CD14-positive monocyte (primary cell): Measurements from ENCODE around the gene CPLANE1. TPM values are rescaled to one million over a fixed set of nuclear protein-coding genes. Genes with fewer than 3 reads are reported as not detected.

ENCODE experiments used
- DNase-seq, 3 donors: peaks; one replicate each; pipeline ENCODE4 v3.0.0-alpha.2; 2011 to 2022
- H2AFZ ChIP-seq: 2 replicates; pipeline ENCODE4 v1.6.0; 2012; ENCODE audit warnings: mild to moderate bottlenecking, low read depth, low read length, inconsistent platforms; ENCODE audit not compliant: insufficient read depth, poor library complexity, severe bottlenecking
- H3K27ac ChIP-seq, 2 donors: 1 replicate in 1 of 2; 2 replicates in 1 of 2; pipeline ENCODE4 v1.5.1; 2012 to 2013; ENCODE audit warnings: low read length in 2 of 2, control low read depth in 1 of 2, inconsistent platforms in 1 of 2, low read depth in 1 of 2, mild to moderate bottlenecking in 1 of 2
- H3K27me3 ChIP-seq, 2 donors: one replicate each; pipeline versions ENCODE4 v1.6.0 to v1.6.1; 2011 to 2013; ENCODE audit warnings: low read length in 2 of 2; ENCODE audit not compliant: control insufficient read depth in 2 of 2, insufficient read depth in 2 of 2
- H3K36me3 ChIP-seq, 2 donors: replicated peaks in 1 of 2; 1 replicate in 1 of 2; 2 replicates in 1 of 2; pipeline versions ENCODE4 v1.5.1 to v1.6.1; 2012 to 2013; ENCODE audit warnings: low read length in 2 of 2, control low read depth in 1 of 2, inconsistent platforms in 1 of 2, mild to moderate bottlenecking in 1 of 2; ENCODE audit not compliant: insufficient read depth in 2 of 2, control insufficient read depth in 1 of 2
- H3K4me1 ChIP-seq, 2 donors: 1 replicate in 1 of 2; 2 replicates in 1 of 2; pipeline versions ENCODE4 v1.5.1 to v1.6.1; 2012 to 2013; ENCODE audit warnings: low read length in 2 of 2, control low read depth in 1 of 2, inconsistent platforms in 1 of 2, mild to moderate bottlenecking in 1 of 2, moderate library complexity in 1 of 2; ENCODE audit not compliant: insufficient read depth in 2 of 2, control insufficient read depth in 1 of 2
- H3K4me2 ChIP-seq: replicated peaks from 2 replicates; pipeline ENCODE3; 2012; ENCODE audit warnings: low read length, moderate library complexity, mild to moderate bottlenecking; ENCODE audit not compliant: poor library complexity, severe bottlenecking; ENCODE audit errors: extremely low read depth
- H3K4me3 ChIP-seq, 3 experiments: fragments of 200-600 bp in 1 of 3; sonication (generic) in 1 of 3; replicated peaks in 1 of 3; 1 replicate in 2 of 3; 2 replicates in 1 of 3; pipeline ENCODE4 v1.5.1; 2011 to 2013; ENCODE audit warnings: low read length in 3 of 3, mild to moderate bottlenecking in 3 of 3, control low read depth in 2 of 3, low read depth in 2 of 3, inconsistent platforms in 1 of 3, moderate library complexity in 1 of 3
- H3K79me2 ChIP-seq: 2 replicates; pipeline ENCODE4 v1.6.0; 2012; ENCODE audit warnings: mild to moderate bottlenecking, control low read depth, inconsistent platforms, low read length, moderate library complexity; ENCODE audit not compliant: insufficient read depth
- H3K9ac ChIP-seq: 2 replicates; pipeline ENCODE4 v1.6.0; 2017; ENCODE audit warnings: low read length, mild to moderate bottlenecking; ENCODE audit not compliant: insufficient read depth, poor library complexity, severe bottlenecking
- H3K9me3 ChIP-seq, 2 donors: replicated peaks in 1 of 2; 1 replicate in 1 of 2; 2 replicates in 1 of 2; pipeline versions ENCODE4 v1.5.1 to v1.6.1; 2012 to 2013; ENCODE audit warnings: low read length in 2 of 2, control low read depth in 1 of 2; ENCODE audit not compliant: control insufficient read depth in 1 of 2, insufficient read depth in 1 of 2
- H4K20me1 ChIP-seq: 2 replicates; pipeline ENCODE4 v1.6.0; 2012; ENCODE audit warnings: mild to moderate bottlenecking, low read length, control low read depth, moderate library complexity; ENCODE audit not compliant: insufficient read depth
- H3K27ac Mint-ChIP-seq, 7 donors: one replicate each; pipeline ENCODE4 v1.8.0; 2020; ENCODE audit warnings: mild to moderate bottlenecking in 7 of 7, mixed read lengths in 7 of 7, moderate library complexity in 6 of 7, inconsistent platforms in 2 of 7
- H3K27me3 Mint-ChIP-seq, 3 donors: one replicate each; pipeline ENCODE4 v1.8.0; 2021 to 2022; ENCODE audit warnings: low read depth in 3 of 3, mild to moderate bottlenecking in 3 of 3, mixed read lengths in 3 of 3, moderate library complexity in 3 of 3, inconsistent platforms in 1 of 3
- H3K36me3 Mint-ChIP-seq, 2 donors: one replicate each; pipeline ENCODE4 v1.8.0; 2020; ENCODE audit warnings: mixed read lengths in 2 of 2, inconsistent platforms in 1 of 2, mild to moderate bottlenecking in 1 of 2
- H3K4me1 Mint-ChIP-seq: one replicate; pipeline ENCODE4 v1.8.0; 2020; ENCODE audit warnings: mild to moderate bottlenecking, mixed read lengths
- H3K4me3 Mint-ChIP-seq, 2 donors: one replicate each; pipeline ENCODE4 v1.8.0; 2020; ENCODE audit warnings: mild to moderate bottlenecking in 2 of 2, mixed read lengths in 2 of 2, moderate library complexity in 1 of 2
- H3K9me3 Mint-ChIP-seq, 7 donors: one replicate each; pipeline ENCODE4 v1.8.0; 2020 to 2022; ENCODE audit warnings: mixed read lengths in 7 of 7, mild to moderate bottlenecking in 6 of 7, moderate library complexity in 6 of 7, inconsistent platforms in 2 of 7
- CTCF ChIP-seq: fragments of 200-600 bp; IDR thresholded peaks from one replicate; pipeline ENCODE4 v1.8.0; 2022; ENCODE audit warnings: antibody characterized with exemption, mild to moderate bottlenecking
- WGBS: methylation state at CpG from one replicate; pipeline ENCODE4 v1.1.5; 2013; ENCODE audit warnings: missing lambda C conversion rate; ENCODE audit not compliant: insufficient coverage; 5-methylcytosine and 5-hydroxymethylcytosine counted together
- intact Hi-C, 2 donors: fragments of 100-400 bp; cut with micrococcal nuclease; formaldehyde crosslinking; loops; one replicate each; pipeline versions ENCODE4 v1.15.0 to v1.15.1; 2023
- polyA plus RNA-seq, 3 donors: library from polyadenylated mRNA; depleted of rRNA in 1 of 3; unstranded in 2 of 3; stranded (reverse) in 1 of 3; fragments of 300-500 nt in 2 of 3; fragments of >200 nt in 1 of 3; fragmentation: Illumina TruSeq in 2 of 3; gene quantifications; 1 replicate in 2 of 3; 2 replicates in 1 of 3; pipeline ENCODE4 v1.2.3, GENCODE V29; 2012 to 2021

Gene CPLANE1
- polyA plus RNA-seq, 3 donors, result 0.25 to 1.6 (median 0.88) TPM

GRCh38 chr5:37090781-37091180, 158.4 kb downstream of the CPLANE1 start:
- H3K4me1 Mint-ChIP-seq, result no peaks in the 10 kb centered on the region
- Histone ChIP-seq H3K27ac (no peak overlapping the region), H3K9me3 (peaks cover 0 to 2% of the 10 kb centered on the region in 2 donors), H3K27me3 (no peaks in the 10 kb centered on the region), H3K9ac (no peak overlapping the region), H4K20me1 (no peaks in the 10 kb centered on the region), H3K36me3 (no peaks in the 10 kb centered on the region), H3K79me2 (no peaks in the 10 kb centered on the region), H3K4me2 (no peak overlapping the region), H3K4me3 (no peak overlapping the region), H3K4me1 (no peaks in the 10 kb centered on the region), H2AFZ (no peak overlapping the region)
- no peak overlapping the region for H3K27ac Mint-ChIP-seq
- DNase-seq, result no peak
- H3K27me3 Mint-ChIP-seq, result no peaks in the 10 kb centered on the region
- H3K9me3 Mint-ChIP-seq, result peaks cover 0 to 14% (median 2%) of the 10 kb centered on the region in 7 donors
- 96% methylated on average over 2 of the region's 2 CpGs for WGBS
- intact Hi-C loops, result no loop called here
- TF ChIP-seq CTCF, result no peak
- H3K36me3 Mint-ChIP-seq, result peaks cover 0 to under 1% of the 10 kb centered on the region in 2 donors
- H3K4me3 Mint-ChIP-seq, result no peak overlapping the region

- no peak overlapping the region for H3K4me3 ChIP-seq
- no peak overlapping the region for H3K27ac ChIP-seq
- peaks cover 0 to 2% of the 10 kb centered on the region in 2 donors for H3K9me3 ChIP-seq
- no peak for DNase-seq
- no peaks in the 10 kb centered on the region for H4K20me1 ChIP-seq
- H3K27me3 ChIP-seq, result no peaks in the 10 kb centered on the region
- no peak overlapping the region for H3K4me3 Mint-ChIP-seq
- no peak overlapping the region for H3K9ac ChIP-seq
- no peak overlapping the region for H3K4me2 ChIP-seq
- H3K9me3 Mint-ChIP-seq, result peaks cover 0 to 13% (median 1%) of the 10 kb centered on the region in 7 donors
- intact Hi-C loops, result no loop called here
- H3K27ac Mint-ChIP-seq, result no peak overlapping the region
- H3K4me1 Mint-ChIP-seq, result no peaks in the 10 kb centered on the region
- WGBS, result 96% methylated on average over 5 of the region's 7 CpGs
- H3K4me1 ChIP-seq, result no peaks in the 10 kb centered on the region
- no peaks in the 10 kb centered on the region for H3K27me3 Mint-ChIP-seq
- no peak for TF ChIP-seq CTCF
- no peak overlapping the region for H2AFZ ChIP-seq
- no peaks in the 10 kb centered on the region for H3K79me2 ChIP-seq
- no peaks in the 10 kb centered on the region for H3K36me3 ChIP-seq
- H3K36me3 Mint-ChIP-seq, result peaks cover 0 to 2% of the 10 kb centered on the region in 2 donors
Measured at GRCh38 chr5:37090123-37090726, 159.0 kb downstream of the CPLANE1 start.
